Right lung (tissue), 5 donors: ENCODE data around the gene PHC2. TPM values are rescaled to one million over a fixed set of nuclear protein-coding genes. Genes with fewer than 3 reads are reported as not detected.

ENCODE experiments used
- DNase-seq, 2 donors: peaks; one replicate each; pipeline ENCODE4 v3.0.0-alpha.2; 2013
- polyA plus RNA-seq, 5 donors: library from polyadenylated mRNA; unstranded; fragments of 120-200 nt; gene quantifications; one replicate each; pipeline versions ENCODE4 v1.2.1 to v1.2.3, GENCODE V29; 2013; ENCODE audit warnings: inconsistent platforms in 1 of 5, low replicate concordance in 1 of 5; ENCODE audit not compliant: insufficient read length in 5 of 5, insufficient read depth in 1 of 5

Gene PHC2
- polyA plus RNA-seq, 5 donors = 71.7 to 90.2 (median 83.1) TPM

DNA sequence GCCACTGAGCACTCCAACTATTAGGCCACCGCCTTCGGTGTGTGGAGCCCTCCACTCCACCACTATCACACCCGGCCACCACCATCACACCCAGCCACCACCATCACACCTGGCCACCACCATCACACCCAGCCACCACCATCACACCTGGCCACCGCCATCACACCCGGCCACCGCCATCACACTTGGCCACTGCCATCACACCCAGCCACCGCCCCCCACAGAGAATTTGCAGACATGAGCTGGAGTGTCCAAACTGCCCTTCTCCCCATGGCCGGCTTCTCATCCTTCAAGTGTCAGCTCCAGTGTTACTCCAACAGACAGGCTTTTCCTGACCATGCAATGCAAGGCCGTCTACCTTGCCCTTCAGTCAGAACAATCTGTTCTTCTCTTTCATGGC is 59.6 kb downstream of the PHC2 start:
- no peak for DNase-seq

DNA sequence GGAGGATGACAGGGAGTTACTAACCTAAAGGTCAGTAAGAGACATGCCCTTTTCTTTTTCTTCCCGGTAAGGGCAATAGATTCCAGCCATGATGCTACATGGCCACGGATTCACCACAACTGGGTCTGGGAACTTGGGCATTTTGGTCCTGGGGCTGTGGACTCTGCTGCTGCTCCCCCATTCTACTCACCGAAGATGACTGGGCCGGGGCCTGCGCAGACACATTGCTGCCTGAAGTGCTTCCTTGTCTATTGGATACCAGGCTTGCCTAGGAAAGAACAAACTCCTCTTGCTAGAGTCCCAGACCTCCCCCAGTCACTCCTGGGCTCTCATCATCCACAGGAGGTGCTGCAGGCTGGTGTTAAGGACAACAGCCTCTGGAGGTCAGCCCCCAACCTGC is 60.1 kb downstream of the PHC2 start:
- DNase-seq = no peak

DNA sequence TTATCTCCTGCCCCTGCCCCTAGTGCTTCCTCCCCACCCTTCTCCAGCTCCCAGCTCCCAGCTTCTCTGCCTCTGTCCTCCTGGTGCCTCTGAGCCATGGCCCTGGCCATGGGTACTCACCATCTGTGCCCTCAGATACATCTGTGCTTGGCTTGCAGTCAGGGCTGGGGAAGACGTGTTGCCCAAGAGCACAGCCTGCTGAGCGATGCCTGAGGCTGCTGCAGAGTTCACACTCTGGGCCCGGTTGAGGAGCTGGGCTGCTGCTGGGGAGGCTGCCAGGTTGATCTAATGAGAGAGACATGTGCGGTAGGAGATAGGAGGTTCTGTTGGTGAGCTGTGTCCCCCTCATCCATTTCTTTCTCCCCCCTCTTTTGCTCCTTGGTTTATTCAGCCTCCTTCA is 60.6 kb downstream of the PHC2 start:
- DNase-seq = no peak

DNA sequence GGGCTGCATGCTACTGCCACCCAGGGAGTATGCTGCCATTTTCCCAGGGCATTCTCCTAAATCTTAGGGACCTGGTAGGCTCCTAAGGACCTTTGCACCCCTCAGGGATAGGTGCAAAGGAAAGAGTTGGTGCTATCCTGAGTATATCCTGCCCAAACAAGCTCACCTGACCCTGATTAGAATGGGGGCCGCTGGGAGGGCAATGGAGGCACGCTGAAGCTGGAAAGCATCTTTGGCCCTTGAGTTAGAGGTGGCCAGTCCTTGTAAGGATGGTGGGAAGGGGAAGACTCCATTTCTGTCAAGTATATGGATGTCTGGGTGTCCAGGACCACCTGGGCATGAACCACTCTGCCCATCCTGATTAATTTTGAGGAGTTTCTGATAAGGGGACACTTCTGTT is 61.1 kb downstream of the PHC2 start:
- DNase-seq = no peak

DNA sequence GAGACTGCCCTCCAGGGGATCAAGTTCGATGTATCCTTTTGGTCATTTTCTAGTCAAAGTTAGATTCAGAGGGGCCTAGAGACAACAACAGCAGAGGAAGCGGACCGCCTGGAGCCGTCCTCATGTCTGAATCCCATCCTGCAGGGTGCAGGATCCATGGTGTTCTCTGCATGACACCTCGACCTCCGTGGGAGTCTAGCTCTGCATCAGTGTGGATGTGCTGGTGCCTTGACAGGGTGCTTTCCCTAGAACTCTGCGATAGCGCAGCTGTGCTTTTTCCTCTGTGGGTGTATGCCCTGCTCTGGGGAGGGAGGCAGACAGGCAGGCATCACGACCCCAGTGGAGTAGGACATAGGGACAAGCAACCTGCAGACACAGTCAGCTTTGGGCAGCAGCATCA is 61.8 kb downstream of the PHC2 start:
- DNase-seq = no peak

DNA sequence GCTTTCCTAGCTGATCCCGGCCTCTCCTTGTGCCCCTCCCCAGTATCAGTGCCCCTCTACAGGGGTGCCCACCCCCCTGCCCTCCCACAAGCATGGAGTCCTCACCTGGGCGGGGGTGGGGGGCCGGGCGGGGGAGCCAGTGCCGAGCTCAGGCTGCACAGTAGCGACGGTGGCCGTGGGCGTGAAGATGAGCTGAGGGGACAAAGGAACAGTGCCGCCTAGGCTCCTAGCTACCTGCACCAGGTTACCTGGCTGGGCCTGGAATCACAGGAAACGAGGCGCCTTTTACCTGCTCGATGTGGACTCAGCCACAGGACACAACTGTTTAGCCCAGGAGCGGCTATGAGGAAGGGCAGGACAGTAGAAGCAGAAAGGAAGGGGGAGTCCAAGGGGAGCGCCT is 62.5 kb downstream of the PHC2 start:
- no peak for DNase-seq

DNA sequence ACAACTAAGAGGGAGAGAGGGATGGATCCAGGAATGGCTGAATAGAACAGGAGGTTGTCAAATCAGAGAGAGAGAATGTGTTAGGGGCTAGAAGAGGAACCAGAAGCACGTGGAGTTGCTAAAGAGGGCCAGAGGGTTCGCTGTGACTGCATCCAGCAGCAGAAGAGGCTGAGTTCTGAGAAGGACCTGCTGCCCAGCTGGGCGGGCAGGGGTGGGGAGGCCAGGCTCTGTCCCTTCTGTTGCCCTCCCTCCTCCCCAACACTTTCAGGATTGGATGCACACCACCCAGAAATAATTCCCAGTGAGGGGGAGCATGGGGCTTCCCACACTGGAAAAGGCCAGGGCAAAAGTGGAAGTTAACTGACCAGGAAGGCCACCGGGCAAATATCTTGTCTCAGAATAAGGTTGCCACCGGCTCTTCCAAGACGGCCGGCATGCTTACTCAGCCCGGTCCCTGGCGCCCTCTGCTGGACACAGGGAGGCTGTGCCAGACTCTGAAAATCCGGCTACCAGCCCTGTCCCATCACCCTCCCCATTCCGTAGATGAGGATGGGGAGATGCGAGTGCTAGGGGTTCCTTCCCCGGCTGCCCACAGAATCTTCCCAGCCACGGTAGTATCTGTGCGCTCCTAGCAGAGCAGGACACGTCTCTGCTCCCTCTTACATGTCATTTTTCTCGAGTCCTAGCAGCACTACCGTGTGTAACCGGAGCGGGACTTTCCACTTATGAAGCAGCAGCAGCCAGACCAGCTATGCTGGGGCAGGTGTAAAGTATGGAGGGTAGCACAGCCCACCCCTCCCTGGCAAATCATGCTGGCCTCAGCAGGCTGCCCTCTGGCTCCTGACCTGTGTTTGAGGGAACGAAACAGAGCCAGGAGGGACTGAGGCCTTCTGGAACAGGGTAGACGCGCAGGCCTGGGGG is 63.1 kb downstream of the PHC2 start:
- peak; percentile 67 to 81 for DNase-seq

DNA sequence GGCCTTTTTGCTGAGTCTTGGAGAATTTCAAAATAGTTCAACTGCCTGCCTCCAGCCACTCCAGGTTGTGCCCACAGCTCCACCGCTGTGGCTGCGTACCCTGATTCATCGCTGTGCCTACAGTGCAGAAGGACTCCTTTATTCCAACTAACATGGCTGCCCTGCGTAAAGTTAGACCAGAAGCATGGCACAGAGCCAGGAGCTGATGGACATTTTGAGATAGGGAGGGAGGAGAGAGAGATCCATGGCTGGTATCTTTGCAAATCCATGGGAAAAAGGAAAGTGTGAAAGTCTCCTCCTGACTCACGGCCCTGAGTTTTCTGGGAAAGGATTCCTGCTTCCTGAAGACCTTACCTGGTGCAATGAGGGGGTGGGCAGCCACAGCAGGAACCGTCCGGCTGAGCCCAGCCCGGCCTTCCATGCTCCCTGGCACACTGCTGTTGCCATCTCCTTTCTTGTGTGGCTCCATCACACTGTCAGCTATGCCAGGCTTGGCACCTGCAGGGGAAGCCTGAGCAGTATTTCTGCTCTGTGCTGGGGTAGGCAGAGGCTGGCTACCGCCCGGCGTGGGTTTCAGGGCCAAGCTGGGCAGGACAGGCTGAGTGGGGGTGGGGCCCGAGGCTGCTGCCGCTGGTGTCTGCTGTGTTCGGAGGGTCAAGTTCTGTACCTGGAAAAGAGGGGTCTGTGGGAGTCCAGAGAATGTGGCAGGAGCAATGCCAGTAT is 64.0 kb downstream of the PHC2 start:
- no peak for DNase-seq

DNA sequence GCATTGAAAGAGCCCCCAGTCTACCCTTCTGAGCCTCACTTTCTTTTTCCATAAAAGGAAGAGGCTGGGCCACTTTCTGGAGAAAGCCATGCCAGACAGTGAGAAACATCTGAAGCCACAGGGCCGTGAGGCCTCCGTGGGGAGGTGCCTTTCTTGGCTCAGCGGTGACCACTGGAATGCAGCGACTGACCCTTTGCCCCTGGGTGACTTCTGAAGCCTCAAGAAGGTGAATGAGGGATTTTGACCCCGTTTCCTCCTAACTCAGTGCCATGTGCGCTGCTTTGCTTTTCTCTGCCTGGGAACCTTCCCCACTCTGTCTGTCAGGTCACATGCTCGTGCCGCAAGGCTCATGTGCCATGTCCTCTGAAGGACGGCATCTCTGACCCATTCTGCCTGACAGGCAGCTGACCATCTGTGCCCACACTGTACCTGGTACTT is 65.3 kb downstream of the PHC2 start:
- no peak for DNase-seq

DNA sequence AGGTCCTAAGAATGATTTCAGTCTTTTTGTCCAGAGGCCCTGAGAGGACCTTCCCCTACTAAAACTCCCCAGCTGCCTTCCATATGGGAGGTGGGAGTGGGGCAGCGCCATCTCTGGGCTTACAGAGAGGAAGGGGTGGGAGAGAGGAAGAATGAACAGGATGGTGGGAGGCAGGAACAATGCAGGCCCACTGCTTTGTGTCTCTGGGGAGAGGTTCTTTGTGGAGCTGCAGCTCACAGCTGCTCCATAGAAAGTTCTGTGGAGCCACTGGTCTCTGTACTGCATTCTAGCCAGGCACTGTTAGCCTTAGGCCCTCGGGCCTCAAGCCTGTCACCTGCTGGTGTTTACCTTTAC is 66.4 kb downstream of the PHC2 start:
- DNase-seq = no peak

DNA sequence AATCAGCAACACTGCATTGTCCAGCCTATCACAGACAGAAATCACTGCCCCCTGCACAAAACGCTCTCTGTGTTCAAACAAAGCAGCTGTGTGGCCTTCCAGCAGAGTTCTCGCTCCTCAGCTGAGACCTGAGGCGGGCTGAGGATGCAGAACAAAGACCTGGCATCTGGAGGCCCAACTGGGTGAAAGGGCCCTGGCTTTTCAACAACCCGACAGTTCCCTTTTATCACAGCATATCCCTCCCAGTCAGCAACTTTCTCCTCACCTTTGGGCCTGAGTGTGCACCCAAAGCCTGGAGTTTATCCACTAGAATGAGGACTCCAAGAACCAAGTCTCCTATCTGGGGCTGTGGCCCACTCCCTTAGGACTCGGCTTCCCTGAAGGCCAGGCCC is 67.4 kb downstream of the PHC2 start:
- DNase-seq = no peak

DNA sequence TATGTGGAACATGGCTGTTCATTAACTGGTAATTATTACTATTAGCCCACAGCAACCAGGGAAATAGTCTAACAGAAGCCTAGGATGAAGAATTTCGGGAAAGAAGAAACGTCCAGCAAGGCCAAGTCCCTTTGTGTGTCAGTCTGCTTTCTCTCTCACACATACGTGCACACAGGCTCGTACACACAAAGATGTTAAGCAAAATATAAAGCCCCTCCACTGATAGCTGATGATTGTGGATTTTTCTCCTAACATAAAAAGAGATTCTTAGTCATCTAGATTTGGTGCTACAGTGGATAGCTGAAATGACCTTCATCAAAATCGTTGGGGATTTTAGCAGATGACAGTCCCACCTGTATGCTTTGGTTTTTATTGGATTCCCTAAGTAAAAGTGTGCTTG is 67.9 kb downstream of the PHC2 start:
- DNase-seq = no peak

DNA sequence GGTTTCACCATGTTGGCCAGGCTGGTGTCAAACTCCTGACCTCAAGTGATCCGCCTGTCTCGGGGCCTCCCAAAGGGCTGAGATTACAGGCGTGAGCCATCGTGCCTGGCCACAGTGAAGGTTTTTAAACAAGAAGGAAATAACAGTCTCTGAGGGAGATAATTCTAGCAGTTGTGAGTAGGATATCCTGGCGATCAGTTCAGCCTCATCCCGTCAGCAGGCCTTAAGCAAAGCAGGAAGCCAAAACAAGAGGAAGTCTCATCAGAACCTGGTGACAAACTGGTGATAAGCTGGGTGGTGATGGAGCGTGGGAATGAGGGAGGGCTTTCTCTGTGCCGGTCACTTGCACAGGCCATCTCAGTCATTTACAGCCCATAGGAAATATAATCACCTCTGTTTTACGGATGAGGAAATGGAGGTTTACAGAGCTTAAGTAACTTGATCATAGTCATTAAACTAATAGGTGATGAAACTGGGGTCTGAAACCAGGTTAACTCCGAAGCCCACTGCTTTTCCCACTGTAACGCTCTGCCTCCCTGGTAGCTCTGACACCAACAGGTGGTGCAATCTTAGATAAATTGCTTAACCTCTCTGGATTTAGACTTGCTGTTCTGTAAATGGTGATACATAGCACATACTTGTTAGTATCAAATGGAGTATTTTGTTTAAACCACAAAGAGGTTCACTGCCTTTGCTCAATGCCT is 69.2 kb downstream of the PHC2 start:
- no peak for DNase-seq

DNA sequence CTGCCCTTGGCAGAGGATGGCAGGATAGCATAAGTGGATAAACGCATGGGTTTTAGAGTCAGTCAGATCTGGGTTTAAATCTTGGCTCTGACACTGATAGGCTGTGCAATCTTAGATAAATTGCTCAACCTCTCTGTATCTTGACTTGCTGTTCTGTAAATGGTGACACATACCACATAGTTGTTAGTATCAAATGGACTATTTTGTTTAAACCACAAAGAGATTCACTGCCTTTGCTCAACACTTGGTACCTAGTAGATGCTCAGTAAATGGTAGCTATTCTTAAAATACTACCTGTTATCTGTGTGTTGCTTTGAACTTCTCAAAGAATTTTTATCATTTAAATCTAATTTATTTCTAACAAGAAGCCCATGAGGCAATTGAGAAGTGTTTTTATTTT is 70.5 kb downstream of the PHC2 start:
- no peak for DNase-seq

DNA sequence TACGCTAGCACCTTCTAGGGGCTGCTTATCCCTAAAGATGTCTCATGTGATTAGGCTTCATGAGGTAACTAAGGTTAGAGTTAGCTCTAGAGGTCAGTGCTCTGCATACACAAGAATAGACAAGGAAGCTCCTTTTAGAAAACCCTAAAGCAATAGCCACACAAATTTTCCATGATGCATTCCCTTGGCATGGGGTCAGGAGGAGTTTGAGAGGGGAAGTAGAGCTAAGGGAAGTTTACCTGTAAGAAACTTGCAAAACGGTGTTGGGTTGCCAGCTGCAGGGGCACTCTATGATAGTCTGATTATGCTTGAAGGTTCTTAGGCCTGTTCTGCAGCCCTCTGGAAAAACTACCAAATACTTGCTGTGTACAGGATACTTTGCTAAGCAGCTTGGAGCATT is 71.0 kb downstream of the PHC2 start:
- DNase-seq = no peak

DNA sequence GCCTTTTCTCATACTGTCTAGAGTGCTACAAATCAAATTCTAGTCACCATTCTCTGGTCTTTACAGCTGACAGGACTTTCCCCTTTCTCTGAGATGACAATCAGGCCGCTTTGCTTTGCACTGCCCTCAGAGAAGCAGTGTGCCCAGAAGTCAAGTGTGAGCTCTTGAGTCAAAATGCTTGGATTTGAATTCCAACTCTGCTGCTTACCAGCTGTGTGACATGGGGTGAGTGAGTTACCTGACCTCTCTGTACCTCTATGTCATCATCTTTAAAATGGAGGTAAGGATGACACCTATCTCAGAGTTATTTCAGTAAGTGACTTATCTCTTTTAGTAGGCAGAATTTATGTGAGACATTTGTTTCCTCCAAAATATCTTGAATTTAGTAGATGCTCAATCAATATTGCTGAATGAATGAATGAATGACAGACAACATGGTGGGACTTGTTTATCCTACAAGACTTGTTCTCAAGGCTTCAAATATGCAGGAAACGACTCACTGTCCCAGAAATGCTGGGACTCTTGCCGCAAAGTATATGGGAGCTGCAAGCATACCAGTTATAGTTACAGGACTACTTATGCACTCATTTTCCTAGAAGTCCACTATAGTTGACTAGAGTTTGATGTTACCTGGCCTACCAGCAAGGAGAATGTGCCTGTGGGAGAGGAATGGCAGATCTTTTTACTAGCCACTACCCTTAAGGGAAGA is 71.9 kb downstream of the PHC2 start:
- no peak for DNase-seq

DNA sequence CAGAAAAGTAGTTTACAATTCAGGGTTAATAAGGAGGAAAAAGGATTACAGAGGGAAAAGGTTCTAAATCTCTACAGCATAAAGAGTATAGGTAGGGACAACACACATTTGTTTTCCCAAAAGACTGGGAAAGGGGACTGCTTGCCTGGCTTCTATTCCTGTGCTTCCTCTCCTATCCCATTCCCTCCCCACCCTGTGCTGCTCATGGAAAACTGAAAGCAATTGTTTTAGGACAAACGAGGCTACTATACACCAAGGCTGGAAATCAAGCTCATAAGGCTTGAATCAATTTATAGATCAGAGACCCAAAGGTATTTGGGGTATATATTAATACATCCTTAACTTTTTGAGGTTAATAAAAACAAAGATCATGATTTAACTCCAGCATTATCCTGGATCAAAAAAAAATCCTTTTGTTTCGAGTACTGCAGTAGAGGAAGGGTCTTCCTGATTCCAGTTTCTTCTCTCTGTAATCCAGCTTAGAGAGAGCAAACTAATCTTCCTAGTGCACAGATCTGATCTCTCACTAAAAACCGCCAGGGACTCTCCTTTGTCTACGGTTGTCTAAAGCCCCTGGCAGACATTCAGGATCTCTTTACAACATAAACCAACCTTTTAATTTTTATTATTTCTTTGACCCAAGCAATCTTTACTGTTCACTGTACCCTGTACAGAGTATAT is 72.6 kb downstream of the PHC2 start:
- DNase-seq = no peak

DNA sequence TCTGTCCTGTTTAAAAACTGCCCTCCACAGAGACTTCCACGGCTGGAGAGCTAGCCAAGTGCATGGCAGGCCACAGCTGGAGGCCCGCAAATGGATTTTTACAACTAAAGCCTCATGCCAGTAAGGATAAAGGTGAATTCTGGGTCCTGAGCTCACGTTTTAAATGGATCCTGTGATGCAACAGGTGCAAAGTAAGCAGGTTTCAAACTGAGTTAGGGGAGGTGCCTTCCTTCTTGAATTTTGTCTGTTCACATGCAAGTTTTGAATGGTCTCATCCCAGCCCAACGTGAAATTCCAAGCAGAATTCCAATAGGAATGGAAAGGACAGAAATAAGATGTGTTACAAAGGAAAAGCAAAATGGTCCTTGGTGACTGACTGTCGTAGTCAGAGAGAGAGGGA is 73.8 kb downstream of the PHC2 start:
- no peak for DNase-seq

DNA sequence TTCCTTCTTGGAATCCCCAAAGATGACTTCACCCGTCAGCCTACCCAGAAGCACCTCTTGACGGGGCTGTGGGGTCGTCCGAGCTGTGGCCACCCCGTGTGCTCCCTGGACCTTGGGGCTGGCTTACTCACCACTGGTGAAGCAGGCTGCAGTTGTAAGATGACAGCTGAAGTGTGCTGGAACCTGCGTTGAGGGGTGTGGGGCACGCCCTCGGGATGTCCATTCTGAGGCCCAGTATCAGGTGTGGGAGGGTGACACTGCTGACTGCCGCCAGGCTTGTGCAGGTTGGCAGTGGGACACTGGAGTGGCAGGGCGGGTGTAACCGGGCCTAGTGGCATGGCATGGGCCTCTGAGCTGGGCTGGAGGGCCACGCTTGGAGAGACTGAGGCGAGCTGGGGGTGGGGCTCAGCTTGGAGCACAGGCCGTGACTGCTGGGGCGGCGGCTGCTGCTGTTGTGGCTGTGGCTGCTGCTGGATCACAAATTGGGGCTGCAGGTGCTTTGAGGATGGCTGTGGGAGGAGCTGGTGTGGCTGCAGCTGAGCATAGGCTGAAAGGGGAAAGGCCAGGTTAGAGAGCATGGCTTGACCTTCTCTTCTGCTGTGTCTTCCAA is 76.1 kb downstream of the PHC2 start:
- DNase-seq = no peak

DNA sequence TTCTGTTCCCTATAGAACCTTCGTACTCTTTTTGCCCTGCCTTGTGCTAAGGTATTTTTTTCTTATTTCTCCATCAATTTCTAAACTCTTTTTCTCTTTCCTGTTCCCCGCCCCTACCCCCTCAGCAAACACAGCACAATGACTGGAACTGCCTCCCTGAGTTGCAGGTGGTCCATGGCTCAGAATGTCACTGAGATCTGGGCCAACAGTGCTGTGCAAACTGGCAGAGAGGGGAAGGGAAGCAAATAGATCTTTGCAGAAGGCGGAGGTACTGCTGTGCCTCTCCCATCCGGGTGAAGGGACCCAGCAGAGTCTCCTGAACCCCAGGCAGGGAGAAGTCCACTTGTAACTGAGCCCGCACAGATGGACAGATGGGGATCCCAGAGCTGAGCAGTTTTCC is 77.4 kb downstream of the PHC2 start:
- DNase-seq = no peak

DNA sequence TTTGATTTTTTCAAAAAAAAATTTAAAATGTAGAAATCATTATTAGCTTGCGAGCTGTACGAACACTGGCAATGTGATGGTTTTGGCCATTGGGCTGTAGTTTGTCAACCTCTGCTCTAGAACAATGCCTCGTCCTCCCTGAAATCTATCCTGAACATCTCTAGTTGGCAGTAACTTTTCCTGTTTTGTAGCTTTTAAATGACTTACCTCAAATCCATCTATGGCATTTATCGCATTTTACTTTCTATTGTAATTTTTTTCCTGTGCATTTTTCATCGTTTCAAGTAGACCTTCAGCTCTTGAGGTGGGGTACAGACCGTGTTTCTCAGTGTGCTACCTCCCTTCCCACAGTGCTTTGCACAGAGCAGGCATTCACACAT is 79.6 kb downstream of the PHC2 start:
- no peak for DNase-seq
